ENCODE measurements around the gene POLE3.

POLE3 gene

GRCh38 chr9:113359385-113359784 is 51.1 kb downstream of the POLE3 start:
- Mint-ChIP-seq H3K27me3 (ENCODE audit: low read depth) (no peaks in the 10 kb centered on the region), H3K4me1 (ENCODE audit: low read depth) (peaks cover 9% of the 10 kb centered on the region), H3K4me3 (no peak overlapping the region), H3K9me3 (no peaks in the 10 kb centered on the region), H3K27ac (no peak overlapping the region), H3K36me3 (ENCODE audit: low read depth) (peaks cover 19% of the 10 kb centered on the region)

Measured in T-helper 1 cell treated with Interleukin-12 subunit alpha and Interleukin-12 subunit beta and Interleukin-4 antibody, amounts not matched to agents 30 μg/mL and 1 μg/mL, for 36 hours (primary cell).